NCI-H2227 (cell line): ENCODE results near the gene NOXA1.
"Not testable (repeated sequence)": the region's sequence is repeated elsewhere in the genome, so short reads cannot be mapped to it uniquely, and the experiment has no call there.

ENCODE experiments used
- DNase-seq: peaks from one replicate; lab custom pipeline; 2025; ENCODE audit not compliant: unreplicated experiment; lab: John Stamatoyannopoulos, UW

Gene NOXA1

GRCh38 chr9:137464291-137464999 is 41.3 kb downstream of the NOXA1 start:
- no peak for DNase-seq

GRCh38 chr9:137465000-137465719 is 42.0 kb downstream of the NOXA1 start:
- DNase-seq = no peak

GRCh38 chr9:137465720-137466388 is 42.7 kb downstream of the NOXA1 start:
- no peak for DNase-seq

- DNase-seq = not testable (repeated sequence)
Measured at GRCh38 chr9:137466389-137467085, 43.3 kb downstream of the NOXA1 start.

GRCh38 chr9:137467161-137467581 is 44.0 kb downstream of the NOXA1 start:
- DNase-seq = no peak

- no peak for DNase-seq
Measured at GRCh38 chr9:137467896-137468295, 44.7 kb downstream of the NOXA1 start.

- no peak for DNase-seq
Measured at GRCh38 chr9:137470785-137471184, 47.6 kb downstream of the NOXA1 start.

GRCh38 chr9:137474271-137474670 is 51.1 kb downstream of the NOXA1 start:
- no peak for DNase-seq

GRCh38 chr9:137475666-137476065 is 52.5 kb downstream of the NOXA1 start:
- no peak for DNase-seq

GRCh38 chr9:137476856-137477255 is 53.7 kb downstream of the NOXA1 start:
- DNase-seq = no peak

GRCh38 chr9:137477778-137478612 is 54.8 kb downstream of the NOXA1 start:
- DNase-seq = no peak

GRCh38 chr9:137478613-137478961 is 55.4 kb downstream of the NOXA1 start:
- DNase-seq = no peak

- DNase-seq = peak; percentile 39
Measured at GRCh38 chr9:137478962-137479861, 56.0 kb downstream of the NOXA1 start.

GRCh38 chr9:137479892-137480685 is 56.9 kb downstream of the NOXA1 start:
- DNase-seq = no peak

- DNase-seq = no peak
Measured at GRCh38 chr9:137480686-137481683, 57.8 kb downstream of the NOXA1 start.

- DNase-seq = no peak
Measured at GRCh38 chr9:137482094-137482781, 59.0 kb downstream of the NOXA1 start.
